Nucleus accumbens (tissue), 56 donors: ENCODE data around the gene PSG11.
"Not testable (repeated sequence)": the region's sequence is repeated elsewhere in the genome, so short reads cannot be mapped to it uniquely, and the experiment has no call there.

Experiments
- DNase-seq, 56 donors: peaks; one replicate each; lab custom pipeline; 2025; lab: John Stamatoyannopoulos, UW

PSG11 gene

GRCh38 chr19:42989851-42990250, 36.4 kb downstream of the PSG11 start:
- DNase-seq, result no peak

GRCh38 chr19:42989186-42989585, 37.1 kb downstream of the PSG11 start:
- not testable (repeated sequence) for DNase-seq

- DNase-seq, result not testable (repeated sequence)
Measured at GRCh38 chr19:42988206-42988605, 38.1 kb downstream of the PSG11 start.

GRCh38 chr19:42985588-42985987, 40.7 kb downstream of the PSG11 start:
- no peak for DNase-seq

GRCh38 chr19:42982111-42982510, 44.2 kb downstream of the PSG11 start:
- DNase-seq, result not testable (repeated sequence)

- DNase-seq, result not testable (repeated sequence)
Measured at GRCh38 chr19:42971451-42971850, 54.8 kb downstream of the PSG11 start.

GRCh38 chr19:42965176-42965575, 61.1 kb downstream of the PSG11 start:
- no peak for DNase-seq

- DNase-seq, result no peak
Measured at GRCh38 chr19:42961119-42961518, 65.2 kb downstream of the PSG11 start.
